Measurements from ENCODE around the gene LIN28A.

- no peak for TF ChIP-seq CTCF (IDR thresholded peaks at IDR 0.05)
- TF ChIP-seq POLR2A (IDR thresholded peaks at IDR 0.05) = no peak
These were observed 49.0 kb upstream of the LIN28A start for GRCh38 chr1:26361605-26362122.

Data from uterus (tissue), 2 donors.